Spinal cord (tissue), 10 donors: Measurements from ENCODE around the gene NXT1. TPM values are rescaled to one million over a fixed set of nuclear protein-coding genes. Genes with fewer than 3 reads are reported as not detected.

ENCODE experiments used
- DNase-seq, 6 donors: peaks; one replicate each; pipeline versions ENCODE4 v3.0.0 to v3.0.0-alpha.2; 2013 to 2015; ENCODE audit warnings: low spot score in 6 of 6, low read depth in 4 of 6
- H3K27ac ChIP-seq: one replicate; pipeline ENCODE4 v1.5.1; 2013; ENCODE audit warnings: low read depth, low read length, control low read depth
- H3K27me3 ChIP-seq: one replicate; pipeline ENCODE4 v1.6.1; 2013; ENCODE audit warnings: low read length; ENCODE audit not compliant: control insufficient read depth, insufficient read depth
- H3K36me3 ChIP-seq: one replicate; pipeline ENCODE4 v1.6.1; 2013; ENCODE audit warnings: low read length; ENCODE audit not compliant: control insufficient read depth, insufficient read depth
- H3K4me1 ChIP-seq: one replicate; pipeline ENCODE4 v1.6.1; 2013; ENCODE audit warnings: low read length; ENCODE audit not compliant: control insufficient read depth, insufficient read depth
- H3K4me3 ChIP-seq: one replicate; pipeline ENCODE4 v1.5.1; 2013; ENCODE audit warnings: low read depth, low read length, control low read depth
- H3K9me3 ChIP-seq: one replicate; pipeline ENCODE4 v1.6.1; 2013; ENCODE audit warnings: low read length; ENCODE audit not compliant: control insufficient read depth, insufficient read depth
- WGBS: methylation state at CpG from one replicate; pipeline ENCODE4 v1.1.5; 2013; ENCODE audit warnings: missing lambda C conversion rate; ENCODE audit not compliant: insufficient coverage; 5-methylcytosine and 5-hydroxymethylcytosine counted together
- polyA plus RNA-seq, 2 donors: library from polyadenylated mRNA; unstranded; fragments of 120-200 nt; gene quantifications; one replicate each; pipeline ENCODE4 v1.2.1, GENCODE V29; 2013; ENCODE audit not compliant: insufficient read length in 2 of 2
- total RNA-seq, 2 donors: library from RNA; depleted of rRNA in 1 of 2; stranded (reverse); fragments of 120-200 nt in 1 of 2; fragments of >200 nt in 1 of 2; gene quantifications; one replicate each; pipeline versions ENCODE4 v1.2.3 to v1.2.4, GENCODE V29; 2013 to 2014
- donor health status: healthy.

NXT1 gene
- total and polyA plus RNA-seq, 4 donors, result 14.8 to 24.1 (median 16.6) TPM

GRCh38 chr20:23374441-23374840 is 23.9 kb downstream of the NXT1 start:
- no peaks in the 10 kb centered on the region for H3K4me1 ChIP-seq
- no peaks in the 10 kb centered on the region for H3K27me3 ChIP-seq
- H3K36me3 ChIP-seq, result peaks cover 24% of the 10 kb centered on the region
- no peak overlapping the region for H3K27ac ChIP-seq
- DNase-seq, result no peak
- H3K4me3 ChIP-seq, result no peak overlapping the region
- no peaks in the 10 kb centered on the region for H3K9me3 ChIP-seq
- 96% methylated on average over 4 of the region's 5 CpGs for WGBS

- peaks cover 16% of the 10 kb centered on the region for H3K36me3 ChIP-seq
- no peak overlapping the region for H3K27ac ChIP-seq
- H3K27me3 ChIP-seq, result no peaks in the 10 kb centered on the region
- H3K4me1 ChIP-seq, result peaks cover 3% of the 10 kb centered on the region
- no peaks in the 10 kb centered on the region for H3K9me3 ChIP-seq
- DNase-seq, result no peak
- WGBS, result 94% methylated on average over 1 of the region's 5 CpGs
- H3K4me3 ChIP-seq, result no peak overlapping the region
Observed at GRCh38 chr20:23375827-23376226, 25.2 kb downstream of the NXT1 start.

- no peak for DNase-seq
- H3K4me3 ChIP-seq, result no peak overlapping the region
- H3K9me3 ChIP-seq, result no peaks in the 10 kb centered on the region
- peaks cover 17% of the 10 kb centered on the region for H3K36me3 ChIP-seq
- no peak overlapping the region for H3K27ac ChIP-seq
- H3K4me1 ChIP-seq, result peaks cover 7% of the 10 kb centered on the region
- no peaks in the 10 kb centered on the region for H3K27me3 ChIP-seq
Observed at GRCh38 chr20:23379772-23380171, 29.2 kb downstream of the NXT1 start.

- Histone ChIP-seq H3K36me3 (peaks cover 14% of the 10 kb centered on the region), H3K4me3 (no peak overlapping the region), H3K9me3 (no peaks in the 10 kb centered on the region), H3K27me3 (no peaks in the 10 kb centered on the region), H3K4me1 (peaks cover 7% of the 10 kb centered on the region), H3K27ac (no peak overlapping the region)
- DNase-seq, result no peak
Observed at GRCh38 chr20:23381876-23382275, 31.3 kb downstream of the NXT1 start.

GRCh38 chr20:23386304-23387117 is 35.9 kb downstream of the NXT1 start:
- 100% methylated on average over 1 of the region's 6 CpGs for WGBS
- peaks cover 22% of the 10 kb centered on the region for H3K36me3 ChIP-seq
- no peak for DNase-seq
- peaks cover 4% of the 10 kb centered on the region for H3K4me1 ChIP-seq
- no peak overlapping the region for H3K27ac ChIP-seq
- H3K27me3 ChIP-seq, result no peaks in the 10 kb centered on the region
- no peaks in the 10 kb centered on the region for H3K9me3 ChIP-seq
- H3K4me3 ChIP-seq, result no peak overlapping the region

GRCh38 chr20:23387118-23387443 is 36.5 kb downstream of the NXT1 start:
- Histone ChIP-seq H3K27me3 (no peaks in the 10 kb centered on the region), H3K4me1 (peaks cover under 1% of the 10 kb centered on the region), H3K36me3 (peaks cover 20% of the 10 kb centered on the region), H3K27ac (no peak overlapping the region), H3K4me3 (no peak overlapping the region), H3K9me3 (no peaks in the 10 kb centered on the region)
- whole genome bisulfite sequencing, result no CpG with 5 or more reads among the region's 3 CpGs
- no peak for DNase-seq

- Histone ChIP-seq H3K36me3 (peaks cover 32% of the 10 kb centered on the region), H3K4me3 (no peak overlapping the region), H3K9me3 (no peaks in the 10 kb centered on the region), H3K4me1 (no peaks in the 10 kb centered on the region), H3K27me3 (no peaks in the 10 kb centered on the region), H3K27ac (no peak overlapping the region)
- no peak for DNase-seq
- 100% methylated on average over 1 of the region's 1 CpG for WGBS
Observed at GRCh38 chr20:23390091-23390774, 39.6 kb downstream of the NXT1 start.

GRCh38 chr20:23391707-23392310 is 41.2 kb downstream of the NXT1 start:
- no peak overlapping the region for H3K4me3 ChIP-seq
- no peaks in the 10 kb centered on the region for H3K9me3 ChIP-seq
- H3K4me1 ChIP-seq, result no peaks in the 10 kb centered on the region
- H3K27me3 ChIP-seq, result no peaks in the 10 kb centered on the region
- H3K27ac ChIP-seq, result no peak overlapping the region
- peak in 1 of 6 donors; percentile 6 for DNase-seq
- WGBS, result no CpG with 5 or more reads among the region's 4 CpGs
- H3K36me3 ChIP-seq, result peaks cover 32% of the 10 kb centered on the region

GRCh38 chr20:23393996-23394775 is 43.6 kb downstream of the NXT1 start:
- Histone ChIP-seq H3K4me1 (no peaks in the 10 kb centered on the region), H3K27ac (no peak overlapping the region), H3K9me3 (no peaks in the 10 kb centered on the region), H3K4me3 (no peak overlapping the region), H3K36me3 (peaks cover 29% of the 10 kb centered on the region), H3K27me3 (no peaks in the 10 kb centered on the region)
- DNase-seq, result no peak
- WGBS, result 74% methylated on average over 4 of the region's 4 CpGs
